Spleen (tissue), 11 donors: ENCODE results near the gene PEAK3. TPM values are rescaled to one million over a fixed set of nuclear protein-coding genes. Genes with fewer than 3 reads are reported as not detected.

Source experiments
- DNase-seq: peaks from one replicate; pipeline ENCODE4 v3.0.0-alpha.2; 2020
- H3K27ac ChIP-seq, 8 donors: fragments of 200-600 bp; sonication (generic) in 7 of 8; 1 replicate in 4 of 8; 2 replicates in 4 of 8; pipeline versions ENCODE4 v1.5.0 to v1.8.0; 2016 to 2021; ENCODE audit warnings: inconsistent platforms in 4 of 8, mild to moderate bottlenecking in 4 of 8, moderate library complexity in 1 of 8
- H3K27me3 ChIP-seq, 7 donors: fragments of 200-600 bp; sonication (generic) in 6 of 7; replicated peaks in 1 of 7; 1 replicate in 4 of 7; 2 replicates in 3 of 7; pipeline versions ENCODE4 v1.5.0 to v1.8.0; 2016 to 2021; ENCODE audit warnings: inconsistent platforms in 3 of 7, mild to moderate bottlenecking in 1 of 7
- H3K36me3 ChIP-seq, 6 donors: fragments of 200-600 bp; sonication (generic) in 5 of 6; 1 replicate in 4 of 6; 2 replicates in 2 of 6; pipeline versions ENCODE4 v1.5.0 to v1.8.0; 2016 to 2021; ENCODE audit warnings: inconsistent platforms in 2 of 6
- H3K4me1 ChIP-seq, 6 donors: fragments of 200-600 bp; sonication (generic) in 5 of 6; 1 replicate in 3 of 6; 2 replicates in 3 of 6; pipeline versions ENCODE4 v1.5.0 to v1.8.0; 2016 to 2021; ENCODE audit warnings: inconsistent platforms in 3 of 6
- H3K4me3 ChIP-seq, 8 donors: fragments of 200-600 bp; sonication (generic) in 7 of 8; 1 replicate in 4 of 8; 2 replicates in 4 of 8; pipeline versions ENCODE4 v1.5.0 to v1.8.0; 2016 to 2021; ENCODE audit warnings: inconsistent platforms in 4 of 8, mild to moderate bottlenecking in 4 of 8, moderate library complexity in 2 of 8
- H3K9me3 ChIP-seq, 8 donors: fragments of 200-600 bp; sonication (generic) in 7 of 8; 1 replicate in 4 of 8; 2 replicates in 4 of 8; pipeline versions ENCODE4 v1.5.0 to v1.8.0; 2016 to 2021; ENCODE audit warnings: inconsistent platforms in 4 of 8
- POLR2A ChIP-seq, 3 donors: fragments of 450-650 bp; IDR thresholded peaks; one replicate each; pipeline ENCODE4 v1.5.1; 2017; ENCODE audit warnings: antibody characterized with exemption in 3 of 3, mild to moderate bottlenecking in 1 of 3
- POLR2AphosphoS5 ChIP-seq, 3 donors: sonication (generic); formaldehyde crosslinking; IDR thresholded peaks; one replicate each; pipeline ENCODE4 v1.5.1; 2017; ENCODE audit warnings: antibody characterized with exemption in 3 of 3
- WGBS, 5 donors: extraction: QIAGEN DNeasy Blood & Tissue Kit in 3 of 5; methylation state at CpG; one replicate each; pipeline versions ENCODE4 v1.1.5 to v1.1.7; 2013 to 2018; 5-methylcytosine and 5-hydroxymethylcytosine counted together
- intact Hi-C: fragments of 100-400 bp; cut with DNase I; formaldehyde crosslinking; loops from one replicate; pipeline ENCODE4 v1.15.0; 2023; ENCODE audit warnings: low total_unique reads
- polyA plus RNA-seq, 3 donors: library from polyadenylated mRNA; stranded (reverse); fragments of 200-250 nt; gene quantifications; one replicate each; pipeline ENCODE4 v1.2.1, GENCODE V29; 2013
- total RNA-seq, 7 donors: library from RNA; depleted of rRNA in 3 of 7; stranded (reverse); fragments of >200 nt in 3 of 7; fragmentation: NEBNext Ultra II Directional in 4 of 7; extraction: Animal tissue kit (Norgen Biotek cat#: 25700) in 4 of 7; gene quantifications; one replicate each; pipeline versions ENCODE4 v1.1.0 to v1.2.1, GENCODE V29; 2016 to 2021
- TF ChIP-seq, protein P1 (sequence below), 11 experiments: fragments of 200-600 bp in 7 of 11; fragments of 450-650 bp in 4 of 11; sonication (generic) in 4 of 11; IDR thresholded peaks in 8 of 11; conservative IDR thresholded peaks in 3 of 11; 1 replicate in 7 of 11; 2 replicates in 4 of 11; pipeline versions ENCODE4 v1.4.0 to v1.8.0; 2016 to 2021; ENCODE audit warnings: antibody characterized with exemption in 11 of 11, inconsistent platforms in 4 of 11, mild to moderate bottlenecking in 1 of 11
- donor health status: healthy with polysubstance abuse.
- donor health status: DM: no; HTN: no; CAD: no; lungs with moderate emphysema.
- donor health status: DM: no; HTN: no; CAD: no.
- donor health status: Bipolar disorder and iron deficiency.
- donor health status: healthy.
- donor health status: DM: no; HTN: no; CAD: no.
- donor health status: DM: yes; HTN: yes; CAD: no.

Gene PEAK3
- total and polyA plus RNA-seq, 10 donors, result 0.30 to 17.4 (median 6.4) TPM

DNA sequence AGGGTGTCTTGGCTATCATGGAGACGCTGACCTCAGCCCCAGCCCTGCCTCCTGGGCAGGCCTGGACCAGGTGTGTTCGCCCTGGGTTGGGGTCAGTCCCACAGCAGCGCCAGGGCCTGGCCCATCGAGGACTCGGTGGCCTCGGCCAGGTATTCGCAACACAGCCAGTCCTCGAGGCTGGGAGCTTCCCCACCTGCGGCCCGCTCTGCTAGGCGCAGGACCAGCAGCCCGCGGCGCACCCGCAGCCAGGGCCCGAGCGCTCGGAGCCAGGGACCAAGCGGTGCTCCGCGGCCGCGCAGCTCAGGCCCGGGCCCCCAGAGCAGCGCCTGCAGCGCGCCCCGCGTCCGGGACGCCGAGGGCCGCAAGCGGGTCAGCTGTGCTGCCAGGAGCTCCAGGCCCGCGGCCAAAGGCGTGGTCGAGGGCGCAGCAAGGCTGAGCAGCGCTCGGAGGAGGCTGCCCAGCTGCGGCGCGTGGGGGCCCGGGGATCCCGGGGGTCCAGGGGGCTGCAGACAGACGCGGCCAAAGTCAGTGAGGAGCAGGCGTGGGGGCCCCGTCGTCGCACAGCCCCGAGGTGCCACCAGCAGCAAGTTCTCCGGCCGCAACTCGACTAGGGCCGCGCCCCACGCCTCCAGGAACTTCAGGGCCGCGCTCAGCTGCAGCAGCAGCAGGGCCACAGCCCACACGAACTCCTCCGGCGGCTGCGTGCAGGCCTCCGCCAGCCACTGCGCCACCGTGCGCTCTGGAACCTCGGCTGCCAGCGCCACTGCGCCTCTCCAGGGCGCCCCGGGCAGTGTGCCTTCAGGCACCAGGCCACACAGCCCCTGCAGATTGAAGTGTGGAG lies 6.2 kb downstream of the PEAK3 start:
- TF ChIP-seq POLR2A (IDR thresholded peaks at IDR 0.05), result no peak
- TF ChIP-seq POLR2AphosphoS5 (IDR thresholded peaks at IDR 0.05), result peak; percentile 31 to 67 (median 33)
- TF ChIP-seq, protein P1, sequence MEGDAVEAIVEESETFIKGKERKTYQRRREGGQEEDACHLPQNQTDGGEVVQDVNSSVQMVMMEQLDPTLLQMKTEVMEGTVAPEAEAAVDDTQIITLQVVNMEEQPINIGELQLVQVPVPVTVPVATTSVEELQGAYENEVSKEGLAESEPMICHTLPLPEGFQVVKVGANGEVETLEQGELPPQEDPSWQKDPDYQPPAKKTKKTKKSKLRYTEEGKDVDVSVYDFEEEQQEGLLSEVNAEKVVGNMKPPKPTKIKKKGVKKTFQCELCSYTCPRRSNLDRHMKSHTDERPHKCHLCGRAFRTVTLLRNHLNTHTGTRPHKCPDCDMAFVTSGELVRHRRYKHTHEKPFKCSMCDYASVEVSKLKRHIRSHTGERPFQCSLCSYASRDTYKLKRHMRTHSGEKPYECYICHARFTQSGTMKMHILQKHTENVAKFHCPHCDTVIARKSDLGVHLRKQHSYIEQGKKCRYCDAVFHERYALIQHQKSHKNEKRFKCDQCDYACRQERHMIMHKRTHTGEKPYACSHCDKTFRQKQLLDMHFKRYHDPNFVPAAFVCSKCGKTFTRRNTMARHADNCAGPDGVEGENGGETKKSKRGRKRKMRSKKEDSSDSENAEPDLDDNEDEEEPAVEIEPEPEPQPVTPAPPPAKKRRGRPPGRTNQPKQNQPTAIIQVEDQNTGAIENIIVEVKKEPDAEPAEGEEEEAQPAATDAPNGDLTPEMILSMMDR (IDR thresholded peaks at IDR 0.05 in 8 of 11, conservative IDR thresholded peaks at IDR 0.05 in 3 of 11), result peak in 1 of 11 experiments; percentile 6
- peak overlapping the region in 6 of 8 donors; percentile 22 to 100 (median 62) for H3K27ac ChIP-seq
- H3K36me3 ChIP-seq, result peaks cover 0 to 80% (median 40%) of the 10 kb centered on the region in 6 donors
- WGBS, 5 donors, result 82 to 92% (median 86%) methylated on average over 51 to 74 of the region's 74 CpGs
- H3K4me3 ChIP-seq, result peak overlapping the region in 1 of 8 donors; percentile 21
- H3K4me1 ChIP-seq, result peaks cover 43 to 100% (median 72%) of the 10 kb centered on the region in 6 donors
- intact Hi-C loops, result no loop called here
- H3K9me3 ChIP-seq, result no peaks in the 10 kb centered on the region
- DNase-seq, result peak; percentile 84
- H3K27me3 ChIP-seq, result no peaks in the 10 kb centered on the region

DNA sequence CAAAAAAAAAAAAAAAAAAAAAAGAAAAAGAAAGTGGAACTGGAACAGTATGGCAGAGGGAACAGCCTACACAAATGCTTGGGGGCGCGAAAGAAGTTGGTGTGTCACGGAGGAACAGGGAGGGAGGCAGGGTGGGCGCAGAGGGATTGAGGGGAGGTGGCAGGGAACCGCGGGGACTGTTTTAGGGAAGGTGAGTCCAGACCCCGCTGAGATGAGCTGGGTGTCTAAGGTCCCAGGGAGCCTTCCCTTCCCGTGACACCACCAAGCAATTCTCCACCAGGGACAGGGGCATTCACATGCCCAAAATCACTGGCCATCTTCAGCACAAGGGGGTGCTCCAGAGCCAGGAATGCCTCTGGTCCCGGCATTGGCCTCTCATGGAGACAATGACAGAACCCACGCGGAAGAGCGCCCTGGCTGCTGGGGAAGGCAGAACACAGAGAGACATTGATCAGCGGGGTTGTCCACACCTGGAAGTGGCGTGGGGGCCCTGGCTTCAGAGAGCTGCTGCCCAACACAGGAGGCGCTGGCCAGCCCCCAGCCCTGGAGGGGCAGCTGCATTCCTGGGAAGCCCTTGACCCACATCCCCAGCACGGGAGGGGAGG lies 6.9 kb downstream of the PEAK3 start:
- peak; percentile 89 for DNase-seq

DNA sequence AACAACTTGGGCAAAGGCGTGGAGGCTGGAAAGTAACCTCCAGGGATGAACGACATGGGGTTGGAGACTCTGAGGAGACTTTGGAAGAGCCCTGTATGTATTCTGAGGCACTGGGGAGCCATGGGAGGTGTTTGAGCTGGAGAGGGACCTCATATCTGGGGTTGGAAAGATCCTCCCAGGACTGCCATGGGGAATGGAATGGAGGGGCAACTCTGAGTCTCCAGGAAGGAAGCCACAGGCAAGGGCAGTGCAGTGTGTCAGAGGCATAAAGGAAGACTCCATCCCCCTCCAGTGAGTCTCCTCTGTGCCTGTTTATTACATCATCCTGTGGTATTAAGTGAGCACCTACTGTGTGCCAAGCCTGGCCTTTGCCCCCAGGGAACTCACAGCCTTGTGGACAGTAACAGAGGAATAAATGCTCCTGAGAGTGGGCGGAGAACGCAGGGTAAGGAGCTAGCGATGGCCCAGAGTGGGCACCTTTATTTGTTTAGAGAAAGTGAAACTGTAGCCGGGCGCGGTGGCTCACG lies 7.7 kb downstream of the PEAK3 start:
- 85 to 96% (median 86%) methylated on average over 9 of the region's 9 CpGs for WGBS, 5 donors
- Histone ChIP-seq H3K27ac (peak overlapping the region; percentile 72 to 100 (median 98)), H3K36me3 (peaks cover 0 to 76% (median 40%) of the 10 kb centered on the region in 6 donors), H3K4me3 (peak overlapping the region in 3 of 8 donors; percentile 99 to 100 (median 100)), H3K9me3 (no peaks in the 10 kb centered on the region), H3K4me1 (peaks cover 43 to 84% (median 62%) of the 10 kb centered on the region in 6 donors), H3K27me3 (no peaks in the 10 kb centered on the region)
- DNase-seq, result no peak
- TF ChIP-seq, protein P1 (IDR thresholded peaks at IDR 0.05 in 8 of 11, conservative IDR thresholded peaks at IDR 0.05 in 3 of 11), result no peak
- TF ChIP-seq POLR2A (IDR thresholded peaks at IDR 0.05) (peak in 1 of 3 donors; percentile 21), POLR2AphosphoS5 (IDR thresholded peaks at IDR 0.05) (peak in 1 of 3 donors; percentile 16)
- intact Hi-C loops, result loop anchor here (5.0 kb wide), 1 partner anchor 117 kb away; no protein-coding TSS in a partner anchor

More for the DNA sequence above, 6.9 kb downstream of the PEAK3 start:
- intact Hi-C loops, result loop anchor here (5.0 kb wide), 1 partner anchor 118 kb away; no protein-coding TSS in a partner anchor
- peak overlapping the region in 6 of 8 donors; percentile 22 to 100 (median 57) for H3K27ac ChIP-seq
- H3K4me3 ChIP-seq, result peak overlapping the region in 1 of 8 donors; percentile 21
- H3K27me3 ChIP-seq, result no peaks in the 10 kb centered on the region
- H3K36me3 ChIP-seq, result peaks cover 0 to 80% (median 40%) of the 10 kb centered on the region in 6 donors
- H3K4me1 ChIP-seq, result peaks cover 43 to 92% (median 65%) of the 10 kb centered on the region in 6 donors
- 56 to 69% (median 63%) methylated on average over 11 to 16 of the region's 16 CpGs for WGBS, 5 donors
- no peaks in the 10 kb centered on the region for H3K9me3 ChIP-seq
- TF ChIP-seq, protein P1 (IDR thresholded peaks at IDR 0.05 in 8 of 11, conservative IDR thresholded peaks at IDR 0.05 in 3 of 11), result peak; percentile 36 to 80 (median 72)
- TF ChIP-seq POLR2A (IDR thresholded peaks at IDR 0.05) (no peak), POLR2AphosphoS5 (IDR thresholded peaks at IDR 0.05) (peak; percentile 68 to 87 (median 83))
